ENCODE measurements around the gene LDAH. TPM values are rescaled to one million over a fixed set of nuclear protein-coding genes. Genes with fewer than 3 reads are reported as not detected.

The LDAH gene
- total RNA-seq, 1 experiment from 2014 or later = not detected

DNA sequence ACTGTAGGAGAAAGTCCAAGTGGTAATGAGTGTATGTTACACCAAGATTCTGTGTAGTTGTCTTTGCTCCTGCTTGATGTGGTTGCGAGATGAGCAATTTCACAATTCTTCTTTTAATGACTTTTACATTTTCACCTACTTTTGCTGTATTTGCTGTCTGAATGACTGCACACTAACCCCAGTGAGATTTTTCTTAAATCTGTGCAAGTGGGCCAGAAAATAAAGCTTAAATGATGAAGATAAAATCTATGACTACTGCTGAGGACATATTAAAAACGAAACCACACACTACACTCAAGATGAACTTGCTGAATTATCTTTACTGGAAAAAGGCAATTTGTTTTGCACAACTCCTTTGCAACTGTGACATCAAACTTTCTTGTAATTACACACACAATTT, 4.1 kb downstream of the LDAH start:
- ATAC-seq (no peak), DNase-seq (no peak)
- H3K27ac ChIP-seq (ENCODE audit: low read length) = no peak overlapping the region
- no peak overlapping the region for H3K9ac ChIP-seq (ENCODE audit: low read length)
- H3K9me2 ChIP-seq (replicated peaks; ENCODE audit: low read length) = no peaks in the 10 kb centered on the region
- H3K4me2 ChIP-seq (ENCODE audit: low read length) = no peak overlapping the region
- intact Hi-C loops (cut with micrococcal nuclease) = no loop called here
- H3K27me3 ChIP-seq (ENCODE audit: low read length) = 0 out of 2 replicates have a peak, but pooled peaks cover 10% of the 10 kb centered on the region
- no peaks in the 10 kb centered on the region for H3K9me3 ChIP-seq (ENCODE audit: low read length)
- no peaks in the 10 kb centered on the region for H3K36me3 ChIP-seq (ENCODE audit: low read depth, low read length)
- no peaks in the 10 kb centered on the region for H3F3A ChIP-seq (ENCODE audit: low read length, unreplicated experiment)
- H3K79me2 ChIP-seq (ENCODE audit: low read length) = no peaks in the 10 kb centered on the region
- H3K4me1 ChIP-seq (ENCODE audit: insufficient read depth, low read length) = no peaks in the 10 kb centered on the region
- 0 out of 2 replicates have a peak, but pooled peaks cover 4% of the 10 kb centered on the region for H4K20me1 ChIP-seq (ENCODE audit: low read length)
- ChIA-PET CTCF (no interaction called here), POLR2A (ENCODE audit: unreplicated experiment) (no interaction called here)
- no peak for TF ChIP-seq EZH2phosphoT487 (IDR thresholded peaks at IDR 0.05; ENCODE audit: borderline replicate concordance, low read length)
- TF ChIP-seq EZH2 (IDR thresholded peaks at IDR 0.05; ENCODE audit: low read length, unreplicated experiment) = no peak
- no peak for TF ChIP-seq CTCF (conservative IDR thresholded peaks at IDR 0.05; ENCODE audit: low read depth, low read length)
- H3K4me3 ChIP-seq (ENCODE audit: low read length) = no peak overlapping the region
- no peak overlapping the region for H2AFZ ChIP-seq (ENCODE audit: low read length)
- no TSS peak for BruUV-seq (replicated peaks)

GRCh38 chr2:20815216-20815615, 7.7 kb downstream of the LDAH start:
- H3K36me3 ChIP-seq (ENCODE audit: low read depth, low read length) = no peaks in the 10 kb centered on the region
- BruUV-seq (replicated peaks) = no TSS peak
- 0 out of 2 replicates have a peak, but pooled peaks cover 4% of the 10 kb centered on the region for H4K20me1 ChIP-seq (ENCODE audit: low read length)
- ATAC-seq (no peak), DNase-seq (no peak)
- TF ChIP-seq EZH2phosphoT487 (IDR thresholded peaks at IDR 0.05; ENCODE audit: borderline replicate concordance, low read length) (no peak), EZH2 (IDR thresholded peaks at IDR 0.05; ENCODE audit: low read length, unreplicated experiment) (no peak), CTCF (conservative IDR thresholded peaks at IDR 0.05; ENCODE audit: low read depth, low read length) (no peak)
- H3K27ac ChIP-seq (ENCODE audit: low read length) = no peak overlapping the region
- H3K4me2 ChIP-seq (ENCODE audit: low read length) = no peak overlapping the region
- ChIA-PET POLR2A (ENCODE audit: unreplicated experiment) (no interaction called here), CTCF (no interaction called here)
- H3K9ac ChIP-seq (ENCODE audit: low read length) = no peak overlapping the region
- H2AFZ ChIP-seq (ENCODE audit: low read length) = no peak overlapping the region
- no peak overlapping the region for H3K4me3 ChIP-seq (ENCODE audit: low read length)
- peaks cover 20% of the 10 kb centered on the region; the same call in 1 of the 2 replicates for H3K27me3 ChIP-seq (ENCODE audit: low read length)
- no peaks in the 10 kb centered on the region for H3K4me1 ChIP-seq (ENCODE audit: insufficient read depth, low read length)
- H3K9me2 ChIP-seq (replicated peaks; ENCODE audit: low read length) = no peaks in the 10 kb centered on the region
- intact Hi-C loops (cut with micrococcal nuclease) = no loop called here
- H3K79me2 ChIP-seq (ENCODE audit: low read length) = no peaks in the 10 kb centered on the region
- no peaks in the 10 kb centered on the region for H3F3A ChIP-seq (ENCODE audit: low read length, unreplicated experiment)
- no peaks in the 10 kb centered on the region for H3K9me3 ChIP-seq (ENCODE audit: low read length)

DNA sequence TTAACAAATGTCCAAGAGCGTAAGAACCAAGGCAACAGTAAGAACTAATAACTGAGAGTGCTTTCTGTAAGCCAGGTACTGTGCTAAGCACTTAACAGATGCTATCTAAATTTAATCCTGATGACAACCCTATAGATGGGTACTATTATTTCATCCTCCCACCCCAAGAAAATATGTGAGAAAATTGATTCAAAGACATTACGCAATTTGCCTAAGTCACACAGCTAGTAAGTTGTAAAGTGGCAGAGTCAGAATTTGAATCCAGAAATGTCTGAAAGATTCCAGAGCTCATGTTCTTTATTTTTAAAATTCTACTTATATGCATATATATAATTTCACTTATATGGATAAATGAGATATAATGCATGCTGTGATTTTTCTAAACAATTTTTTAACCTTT, 10.1 kb downstream of the LDAH start:
- H3K36me3 ChIP-seq (ENCODE audit: low read depth, low read length) = no peaks in the 10 kb centered on the region
- no peaks in the 10 kb centered on the region for H3K9me2 ChIP-seq (replicated peaks; ENCODE audit: low read length)
- H3K9ac ChIP-seq (ENCODE audit: low read length) = no peak overlapping the region
- CTCF ChIA-PET = no interaction called here
- no peaks in the 10 kb centered on the region for H3K4me1 ChIP-seq (ENCODE audit: insufficient read depth, low read length)
- H3K27ac ChIP-seq (ENCODE audit: low read length) = no peak overlapping the region
- intact Hi-C loops (cut with micrococcal nuclease) = no loop called here
- TF ChIP-seq EZH2 (IDR thresholded peaks at IDR 0.05; ENCODE audit: low read length, unreplicated experiment) (no peak), EZH2phosphoT487 (IDR thresholded peaks at IDR 0.05; ENCODE audit: borderline replicate concordance, low read length) (no peak), CTCF (conservative IDR thresholded peaks at IDR 0.05; ENCODE audit: low read depth, low read length) (no peak)
- no peaks in the 10 kb centered on the region for H3K9me3 ChIP-seq (ENCODE audit: low read length)
- H3K4me2 ChIP-seq (ENCODE audit: low read length) = no peak overlapping the region
- H4K20me1 ChIP-seq (ENCODE audit: low read length) = 0 out of 2 replicates have a peak, but pooled peaks cover 4% of the 10 kb centered on the region
- no peak overlapping the region for H2AFZ ChIP-seq (ENCODE audit: low read length)
- POLR2A ChIA-PET (ENCODE audit: unreplicated experiment) = no interaction called here
- H3K27me3 ChIP-seq (ENCODE audit: low read length) = peaks cover 23% of the 10 kb centered on the region; the same call in 1 of the 2 replicates
- H3F3A ChIP-seq (ENCODE audit: low read length, unreplicated experiment) = no peaks in the 10 kb centered on the region
- no peak for ATAC-seq
- no peak overlapping the region for H3K4me3 ChIP-seq (ENCODE audit: low read length)
- no peak for DNase-seq
- no TSS peak for BruUV-seq (replicated peaks)
- H3K79me2 ChIP-seq (ENCODE audit: low read length) = no peaks in the 10 kb centered on the region
